CD4-positive, alpha-beta T cell treated with Interferon gamma for 1 hour (primary cell): ENCODE results near the gene TSHZ2.

Experiments used
- DNase-seq: peaks from one replicate; pipeline ENCODE4 v3.0.0-alpha.2; 2020

TSHZ2 gene

DNA sequence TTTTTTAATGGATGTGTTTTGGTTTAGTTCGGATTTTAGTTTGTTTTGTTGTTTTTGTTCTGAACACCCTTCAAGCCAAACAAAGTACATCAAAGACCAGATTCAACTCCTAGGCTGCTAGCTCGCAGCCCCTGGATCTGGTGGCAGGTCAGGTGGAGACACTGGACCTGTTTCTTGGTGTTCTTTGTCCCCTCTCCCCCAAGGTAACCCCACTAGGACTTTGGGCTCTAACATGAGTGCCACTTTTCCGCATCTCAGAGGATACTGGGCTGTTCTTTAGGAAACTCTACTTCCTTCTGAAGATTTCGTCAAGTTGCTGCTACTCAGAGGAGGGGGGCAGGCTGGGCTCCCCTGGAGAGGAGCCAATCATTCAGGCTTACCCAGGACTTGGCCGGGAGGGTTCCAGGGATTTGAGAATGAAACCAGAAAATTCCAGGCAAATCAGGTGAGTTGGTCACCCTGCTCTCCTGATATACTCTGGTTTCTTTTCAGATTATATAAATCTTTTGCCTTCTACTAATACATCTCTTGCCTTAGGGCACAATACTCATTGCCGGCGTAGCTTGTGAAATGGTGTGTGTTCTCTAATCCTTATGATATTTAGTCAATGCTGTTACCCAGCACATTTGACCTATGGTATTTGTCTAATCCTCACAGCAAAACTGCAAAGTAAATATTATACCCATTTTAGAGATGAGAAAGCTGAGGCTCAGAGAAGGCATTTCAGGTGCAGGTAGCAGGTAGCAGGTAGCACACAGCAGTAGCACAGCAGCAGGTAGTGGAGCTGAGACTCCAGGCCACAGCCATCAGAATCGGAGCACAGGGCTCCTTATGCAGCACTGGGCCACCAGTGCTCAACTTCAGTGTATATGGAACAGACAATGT is 291.6 kb downstream of the TSHZ2 start:
- DNase-seq, result no peak

DNA sequence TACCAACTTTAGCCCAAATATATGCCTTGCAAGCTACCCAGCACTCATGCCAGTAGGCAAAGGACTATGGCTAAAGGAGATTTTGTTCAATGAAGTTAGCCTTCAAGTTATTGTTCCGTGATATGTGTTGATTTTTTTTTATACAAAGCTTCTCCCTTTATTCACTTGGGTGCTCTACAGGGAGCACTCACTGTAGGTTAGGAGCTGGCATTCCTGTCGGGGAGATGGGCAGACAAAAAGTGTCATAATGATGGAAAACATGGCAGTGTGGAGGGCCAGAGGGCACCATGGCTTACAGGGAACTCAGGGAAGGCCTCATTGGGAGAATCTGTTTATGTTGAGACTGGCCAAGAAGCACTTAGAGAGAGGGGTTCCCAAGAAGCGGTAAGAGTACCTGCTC is 292.4 kb downstream of the TSHZ2 start:
- DNase-seq, result no peak

- DNase-seq, result no peak
These were observed 293.2 kb downstream of the TSHZ2 start for GRCh38 chr20:53265304-53265875.

- no peak for DNase-seq
These were observed 297.2 kb downstream of the TSHZ2 start for GRCh38 chr20:53269380-53269779.

- DNase-seq, result no peak
These were observed 298.7 kb downstream of the TSHZ2 start for GRCh38 chr20:53270792-53271375.

DNA sequence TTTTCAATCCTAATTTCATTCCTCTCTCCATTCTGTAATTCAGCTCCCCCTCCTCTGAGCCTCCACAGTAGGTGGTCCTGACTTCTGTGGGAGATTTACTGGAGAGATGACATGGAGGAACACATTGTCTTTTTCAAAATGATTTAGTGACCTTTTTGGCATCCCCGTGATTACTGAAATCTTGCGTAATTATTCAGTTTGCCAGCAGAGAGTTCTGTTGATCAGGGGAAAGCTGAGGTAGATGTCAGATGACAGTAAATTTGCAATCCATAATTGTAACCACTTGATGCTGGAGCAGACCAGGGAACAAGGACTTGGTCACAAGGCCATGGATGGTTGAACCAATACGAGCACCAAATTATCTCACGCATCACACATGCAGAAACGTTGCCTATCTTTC is 302.2 kb downstream of the TSHZ2 start:
- no peak for DNase-seq

- DNase-seq, result no peak
These were observed 302.6 kb downstream of the TSHZ2 start for GRCh38 chr20:53274807-53275206.

DNA sequence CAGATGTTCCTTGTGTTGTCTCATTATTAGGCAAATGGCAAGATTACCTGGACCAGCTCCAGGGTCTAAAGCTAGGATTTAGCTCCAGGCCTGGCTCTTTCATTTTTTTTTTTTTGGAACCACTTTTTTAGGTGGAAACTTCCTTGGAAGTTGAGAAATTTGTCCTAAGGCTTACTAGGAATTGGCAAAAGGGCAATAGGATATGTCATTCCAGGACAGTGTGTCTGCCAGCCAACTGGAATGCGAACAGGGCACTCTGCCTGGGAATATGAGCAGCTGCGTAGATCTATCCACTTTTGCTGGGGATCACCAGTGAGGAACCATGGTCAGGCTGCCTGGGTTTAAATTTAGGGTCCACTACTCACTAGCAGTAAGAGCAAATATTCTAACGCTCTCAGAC is 304.0 kb downstream of the TSHZ2 start:
- DNase-seq, result no peak

GRCh38 chr20:53278555-53278954 is 306.4 kb downstream of the TSHZ2 start:
- no peak for DNase-seq

DNA sequence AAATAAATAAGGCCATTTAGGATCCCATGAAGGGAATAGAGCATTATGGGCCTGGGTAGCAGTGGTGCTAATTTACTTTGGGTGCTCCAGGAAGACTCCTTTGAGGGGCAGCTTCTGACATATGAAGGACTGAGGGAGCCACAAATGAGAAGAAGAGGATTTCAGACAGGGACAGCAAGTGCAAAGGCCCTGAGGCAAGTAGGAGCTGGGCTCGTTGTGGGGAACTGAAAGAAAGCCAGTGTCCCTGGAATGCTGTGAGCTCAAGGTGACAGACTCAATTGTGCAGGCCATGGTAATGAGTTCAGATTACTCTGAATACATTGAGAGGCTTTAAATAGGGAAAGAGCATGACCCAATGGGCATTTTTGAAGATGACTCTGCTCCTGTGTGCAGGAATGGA is 307.6 kb downstream of the TSHZ2 start:
- DNase-seq, result no peak

- DNase-seq, result no peak
These were observed 309.5 kb downstream of the TSHZ2 start for GRCh38 chr20:53281557-53282117.

DNA sequence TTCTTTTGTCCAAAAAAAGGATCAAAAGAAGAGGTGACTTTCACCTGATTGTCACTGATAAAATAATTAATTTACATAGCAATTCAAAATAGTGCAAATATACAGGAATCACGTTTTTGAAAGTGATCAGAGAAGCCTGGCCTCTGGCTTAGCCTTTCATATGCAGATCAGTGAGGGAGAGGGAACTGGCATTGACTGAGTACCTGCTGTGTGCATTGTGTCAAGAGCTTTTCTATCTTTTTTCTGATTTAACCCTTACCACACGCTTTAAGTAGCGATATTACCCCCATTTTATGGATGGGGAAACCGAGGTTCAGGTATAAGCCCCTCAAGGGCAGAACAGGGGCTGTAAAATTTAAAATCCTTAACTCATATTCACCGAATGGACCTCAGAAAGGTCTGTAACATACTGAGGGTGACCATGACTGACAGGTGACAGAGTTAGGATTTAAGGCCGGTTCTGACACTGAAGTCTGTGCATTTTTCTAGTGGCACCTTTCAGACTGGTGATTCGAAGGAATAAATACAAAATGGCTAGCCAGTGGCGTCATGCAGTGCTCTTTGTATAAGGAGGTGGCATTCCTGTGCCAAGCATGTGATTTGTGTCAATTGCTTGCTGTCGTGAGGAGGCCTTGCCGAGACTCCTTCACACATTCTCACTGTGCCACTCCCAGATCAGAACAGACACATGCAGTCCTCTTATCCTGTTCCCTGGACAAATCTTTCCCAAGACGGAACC is 310.2 kb downstream of the TSHZ2 start:
- DNase-seq, result no peak

DNA sequence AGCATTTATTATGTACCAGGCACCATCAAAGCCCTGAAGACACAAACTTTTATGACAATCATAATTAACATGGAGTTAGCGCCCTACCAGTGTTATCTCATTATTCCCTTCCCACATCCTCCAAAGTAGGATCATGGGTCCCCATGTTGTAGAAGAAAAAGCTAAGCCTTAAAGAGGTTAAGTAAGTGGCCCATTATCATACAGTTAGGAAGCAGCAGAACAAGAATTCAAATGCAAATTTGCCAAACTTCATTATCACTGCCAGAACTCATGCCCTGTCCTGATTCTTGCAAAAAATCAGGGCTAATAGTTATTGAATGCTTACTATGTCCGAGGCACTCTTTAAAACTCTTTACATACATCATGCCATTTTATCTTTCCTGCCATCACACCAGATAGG is 310.9 kb downstream of the TSHZ2 start:
- no peak for DNase-seq

DNA sequence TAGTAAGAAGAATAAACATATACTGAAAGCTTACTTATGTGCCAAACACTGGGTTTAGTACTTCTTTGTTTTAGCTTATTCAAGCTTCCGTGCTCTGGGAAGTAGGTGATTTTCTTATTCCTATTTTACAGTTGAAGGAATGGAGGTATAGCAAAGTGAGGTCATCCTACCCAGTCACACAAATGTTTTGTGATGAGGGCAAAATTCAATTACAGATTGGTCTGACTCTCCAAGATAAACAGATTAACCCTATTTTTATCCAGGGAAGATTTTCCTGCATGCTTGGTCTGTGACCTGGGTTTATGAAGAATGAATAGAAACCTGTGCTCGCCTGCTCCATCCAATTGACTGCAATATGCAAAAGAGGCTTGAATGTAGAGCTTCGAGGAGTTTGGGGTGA is 311.4 kb downstream of the TSHZ2 start:
- DNase-seq, result no peak

DNA sequence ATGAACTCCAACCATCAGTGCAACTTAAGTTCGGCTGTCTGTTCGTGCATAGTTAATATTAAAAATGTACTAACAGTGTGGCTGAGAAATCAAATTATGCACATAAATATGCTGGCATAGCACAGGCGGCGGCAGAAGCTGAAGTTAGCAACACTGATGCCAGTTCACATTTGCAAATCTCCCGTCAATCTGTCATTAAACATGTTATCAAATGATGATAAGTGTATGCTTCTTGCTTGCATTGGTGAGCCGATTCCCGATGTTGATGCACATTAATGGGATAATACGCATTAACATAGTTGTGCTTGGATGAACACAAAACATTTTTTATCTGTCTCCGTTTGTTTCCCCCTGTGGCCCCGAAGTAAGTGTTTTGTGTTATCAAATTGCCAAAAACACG is 312.1 kb downstream of the TSHZ2 start:
- no peak for DNase-seq

GRCh38 chr20:53284696-53285095 is 312.5 kb downstream of the TSHZ2 start:
- DNase-seq, result no peak

DNA sequence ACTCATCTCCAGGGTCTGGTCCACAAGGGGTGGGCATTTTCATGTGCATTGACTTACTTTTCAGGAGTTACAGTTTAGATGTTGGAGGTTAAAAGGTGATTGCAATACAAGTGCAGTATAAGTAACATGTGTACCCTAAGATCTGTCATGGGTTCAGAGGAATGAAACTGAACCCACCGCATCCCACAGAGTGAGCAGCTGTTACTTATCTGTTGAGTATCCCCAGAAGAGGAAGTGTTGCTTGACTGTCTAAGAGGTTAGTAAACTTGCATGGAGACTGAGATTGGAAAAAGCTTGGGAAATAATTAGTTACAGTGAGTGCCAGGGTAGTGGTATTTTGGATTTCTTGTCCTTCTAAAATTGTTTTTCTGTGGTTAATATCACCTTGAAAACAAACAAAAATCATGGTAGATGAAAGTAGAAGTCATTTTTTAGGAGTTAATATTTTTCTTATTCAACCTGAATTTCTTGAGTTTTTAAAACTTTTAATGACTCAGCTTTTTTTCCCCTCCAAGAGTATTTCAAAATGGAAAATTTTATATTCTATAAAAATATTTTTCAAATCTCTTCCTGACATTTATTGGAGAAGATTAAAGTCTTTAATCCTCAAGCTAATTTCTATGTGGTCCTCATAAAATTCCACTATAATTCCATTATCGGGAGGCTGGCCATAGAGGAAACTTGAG is 315.3 kb downstream of the TSHZ2 start:
- DNase-seq, result no peak

GRCh38 chr20:53291548-53291947 is 319.4 kb downstream of the TSHZ2 start:
- no peak for DNase-seq

DNA sequence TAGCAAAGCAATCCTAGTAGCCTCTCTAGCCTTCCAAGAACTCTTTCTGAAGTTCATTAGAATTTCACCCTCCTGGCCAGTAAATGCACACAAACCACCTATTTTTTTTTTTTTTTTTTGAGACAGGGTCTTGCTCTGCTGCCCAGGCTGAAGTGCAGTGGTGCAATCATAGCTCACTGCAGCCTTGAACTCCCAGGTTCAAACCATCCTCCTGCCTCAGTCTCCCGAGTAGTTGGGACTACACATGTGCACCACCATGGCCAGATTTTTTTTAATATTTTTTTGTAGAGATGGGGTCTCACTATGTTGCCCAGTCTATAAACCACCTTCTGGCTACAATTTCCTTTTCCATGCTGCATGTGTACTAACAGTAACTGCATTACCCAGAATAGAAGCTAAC is 320.2 kb downstream of the TSHZ2 start:
- no peak for DNase-seq

- no peak for DNase-seq
These were observed 322.6 kb downstream of the TSHZ2 start for GRCh38 chr20:53294804-53295203.

GRCh38 chr20:53296025-53296424 is 323.9 kb downstream of the TSHZ2 start:
- DNase-seq, result no peak

DNA sequence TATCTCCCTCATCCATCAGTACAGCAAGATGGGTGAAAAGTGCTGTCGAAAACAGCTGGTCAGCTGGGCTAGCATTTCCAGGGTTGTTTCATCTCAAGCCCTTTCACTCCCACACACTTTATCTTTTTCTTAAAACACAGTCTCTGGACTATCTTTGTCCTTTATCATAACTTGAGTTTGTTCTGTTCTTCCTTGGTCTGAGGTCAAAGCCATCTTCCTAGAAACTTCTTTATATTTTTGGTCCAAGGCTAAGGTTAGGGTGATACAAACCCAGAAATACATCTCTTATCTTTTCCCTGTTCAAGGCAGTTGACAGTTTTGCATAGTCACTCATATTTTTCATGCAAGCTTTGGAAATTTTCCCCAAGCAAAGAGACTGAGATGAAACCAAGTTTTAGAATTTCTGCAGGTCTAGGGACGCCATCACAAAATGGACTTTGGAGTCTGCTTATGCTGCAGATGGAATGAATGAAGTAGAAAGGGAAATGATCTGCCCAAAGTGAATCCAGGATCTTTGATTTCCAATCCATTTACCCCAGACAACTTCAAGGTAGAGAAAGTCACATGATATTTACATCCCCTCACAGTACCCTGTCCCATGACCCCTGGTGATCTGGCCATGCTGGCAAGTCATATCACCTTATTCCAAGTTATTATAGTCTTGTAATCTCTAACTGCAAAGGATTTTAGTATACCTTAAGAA is 324.4 kb downstream of the TSHZ2 start:
- DNase-seq, result no peak
